A549 (cell line): ENCODE data around the gene MRPL57.

Source experiments
- CBX2 ChIP-seq: fragments of 200-600 bp; sonication (generic); IDR thresholded peaks from 2 replicates; pipeline ENCODE4 v1.6.1; 2016; ENCODE audit warnings: low read depth, mild to moderate bottlenecking, borderline replicate concordance
- CTCF ChIP-seq: fragments of >200 bp; sonication (Bioruptor Twin); formaldehyde crosslinking; IDR thresholded peaks from 3 replicates; pipeline ENCODE4 v1.5.1; 2016
- EHMT2 ChIP-seq: fragments of 200-600 bp; sonication (generic); IDR thresholded peaks from 2 replicates; pipeline ENCODE4 v1.6.1; 2016; ENCODE audit warnings: antibody characterized with exemption, low read depth, mild to moderate bottlenecking, moderate library complexity
- EP300 ChIP-seq, 2 experiments: fragments of >200 bp; sonication (Bioruptor Twin); formaldehyde crosslinking; IDR thresholded peaks; 2 replicates in 1 of 2; 3 replicates in 1 of 2; pipeline ENCODE4 v1.6.1; 2016 to 2017
- HDAC2 ChIP-seq: fragments of 200-600 bp; sonication (generic); IDR thresholded peaks from 2 replicates; pipeline ENCODE4 v1.6.1; 2016
- HOXA7 ChIP-seq: fragments of 250-450 bp; sonication (Bioruptor Pico); IDR thresholded peaks from 2 replicates; pipeline ENCODE4 v1.5.0; 2020; ENCODE audit warnings: mild to moderate bottlenecking, moderate library complexity
- HOXB5 ChIP-seq: fragments of 250-450 bp; sonication (Bioruptor Pico); IDR thresholded peaks from 2 replicates; pipeline ENCODE4 v1.5.0; 2020; ENCODE audit warnings: mild to moderate bottlenecking, moderate library complexity
- JUN ChIP-seq, 2 experiments: fragments of >200 bp; sonication (Bioruptor Twin); formaldehyde crosslinking; IDR thresholded peaks; 2 replicates in 1 of 2; 3 replicates in 1 of 2; pipeline ENCODE4 v1.6.1; 2016 to 2017
- PHF8 ChIP-seq: fragments of 200-600 bp; sonication (generic); IDR thresholded peaks from 2 replicates; pipeline ENCODE4 v1.6.1; 2016; ENCODE audit warnings: low read depth, mild to moderate bottlenecking, antibody characterized with exemption, moderate library complexity, borderline replicate concordance
- POLR2A ChIP-seq: IDR thresholded peaks from 2 replicates; pipeline ENCODE4 v1.6.1; 2012; ENCODE audit warnings: mild to moderate bottlenecking, low read length
- TF ChIP-seq, protein P1 (sequence below): IDR thresholded peaks from 2 replicates; pipeline ENCODE4 v1.6.1; 2012; ENCODE audit warnings: low read depth, borderline replicate concordance

GRCh38 chr13:21150013-21150412 lies 26.4 kb upstream of the MRPL57 start:
- no peak for TF ChIP-seq CTCF
- TF ChIP-seq HOXB5 (CRISPR knock-in tag), result no peak
- no peak for TF ChIP-seq PHF8
- TF ChIP-seq EP300 (IDR thresholded peaks at IDR 0.05), result no peak
- no peak for TF ChIP-seq CBX2
- no peak for TF ChIP-seq POLR2A
- TF ChIP-seq HOXA7, result no peak
- TF ChIP-seq JUN (IDR thresholded peaks at IDR 0.05), result no peak
- no peak for TF ChIP-seq EHMT2
- TF ChIP-seq, protein P1, sequence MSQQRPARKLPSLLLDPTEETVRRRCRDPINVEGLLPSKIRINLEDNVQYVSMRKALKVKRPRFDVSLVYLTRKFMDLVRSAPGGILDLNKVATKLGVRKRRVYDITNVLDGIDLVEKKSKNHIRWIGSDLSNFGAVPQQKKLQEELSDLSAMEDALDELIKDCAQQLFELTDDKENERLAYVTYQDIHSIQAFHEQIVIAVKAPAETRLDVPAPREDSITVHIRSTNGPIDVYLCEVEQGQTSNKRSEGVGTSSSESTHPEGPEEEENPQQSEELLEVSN, result no peak
- TF ChIP-seq HDAC2, result no peak
